ENCODE data around the gene SCUBE2. TPM values are rescaled to one million over a fixed set of nuclear protein-coding genes. Genes with fewer than 3 reads are reported as not detected.

SCUBE2 gene
- total RNA-seq (10 to 100 TPM in 3 of 4 donors, 1 to 10 TPM in 1; 7.5 to 22.9 (median 14.2) TPM), polyA plus RNA-seq (1 to 10 TPM; 2.3 to 6.0 (median 3.4) TPM)

- Histone ChIP-seq H3K27me3 (peaks cover 0 to 13% (median 5%) of the 10 kb centered on the region in 3 donors), H3K4me3 (peak within 1 kb of the TSS; percentile 19 to 68 (median 56)), H3K36me3 (no peaks in the 10 kb centered on the region), H3K9me3 (no peaks in the 10 kb centered on the region), H3K4me1 (peaks cover 0 to 16% (median 13%) of the 10 kb centered on the region in 4 donors), H3K27ac (peak within 1 kb of the TSS in 3 of 4 donors; percentile 10 to 57 (median 54))
- intact Hi-C loops (cut with DNase I), result loop anchor here (5.0 kb wide), 1 partner anchor 74 kb away; no protein-coding TSS in a partner anchor
- WGBS, 2 donors, result 2 to 6% methylated on average over 113 of the region's 113 CpGs
- DNase-seq, result no peak
- TF ChIP-seq, protein P1, sequence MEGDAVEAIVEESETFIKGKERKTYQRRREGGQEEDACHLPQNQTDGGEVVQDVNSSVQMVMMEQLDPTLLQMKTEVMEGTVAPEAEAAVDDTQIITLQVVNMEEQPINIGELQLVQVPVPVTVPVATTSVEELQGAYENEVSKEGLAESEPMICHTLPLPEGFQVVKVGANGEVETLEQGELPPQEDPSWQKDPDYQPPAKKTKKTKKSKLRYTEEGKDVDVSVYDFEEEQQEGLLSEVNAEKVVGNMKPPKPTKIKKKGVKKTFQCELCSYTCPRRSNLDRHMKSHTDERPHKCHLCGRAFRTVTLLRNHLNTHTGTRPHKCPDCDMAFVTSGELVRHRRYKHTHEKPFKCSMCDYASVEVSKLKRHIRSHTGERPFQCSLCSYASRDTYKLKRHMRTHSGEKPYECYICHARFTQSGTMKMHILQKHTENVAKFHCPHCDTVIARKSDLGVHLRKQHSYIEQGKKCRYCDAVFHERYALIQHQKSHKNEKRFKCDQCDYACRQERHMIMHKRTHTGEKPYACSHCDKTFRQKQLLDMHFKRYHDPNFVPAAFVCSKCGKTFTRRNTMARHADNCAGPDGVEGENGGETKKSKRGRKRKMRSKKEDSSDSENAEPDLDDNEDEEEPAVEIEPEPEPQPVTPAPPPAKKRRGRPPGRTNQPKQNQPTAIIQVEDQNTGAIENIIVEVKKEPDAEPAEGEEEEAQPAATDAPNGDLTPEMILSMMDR (IDR thresholded peaks at IDR 0.05), result no peak
- TF ChIP-seq POLR2A (IDR thresholded peaks at IDR 0.05), result no peak
- TF ChIP-seq EP300 (IDR thresholded peaks at IDR 0.05), result no peak
- TF ChIP-seq POLR2AphosphoS5 (IDR thresholded peaks at IDR 0.05), result no peak
Measured at GRCh38 chr11:9091044-9091922, at the start of gene SCUBE2. SCUBE2 (minus strand) TSS chr11:9091599; CDS start chr11:9091528, 71 bp downstream.

DNA sequence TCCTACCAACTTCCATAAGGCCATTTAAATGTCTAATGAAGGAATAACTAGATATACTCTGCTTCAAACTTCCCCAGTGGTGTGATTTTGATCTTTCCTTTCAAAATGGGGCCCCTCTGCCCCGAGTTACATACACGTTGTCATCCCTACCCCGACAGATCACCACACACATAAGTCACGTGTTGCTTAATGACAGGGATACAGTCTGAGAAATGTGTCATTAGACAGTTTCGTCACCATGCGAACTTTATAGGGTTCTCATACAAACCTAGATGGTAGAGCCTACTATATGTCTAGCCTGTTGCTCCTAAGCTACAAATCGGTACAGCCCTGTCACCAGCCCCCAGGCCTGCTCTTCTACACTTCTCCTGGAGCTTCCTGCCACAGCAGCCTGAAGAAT, 49.8 kb upstream of the SCUBE2 start:
- Histone ChIP-seq H3K9me3 (no peaks in the 10 kb centered on the region), H3K27me3 (no peaks in the 10 kb centered on the region), H3K36me3 (peaks cover 27 to 82% (median 49%) of the 10 kb centered on the region in 4 donors), H3K4me1 (peaks cover 0 to 6% (median 1%) of the 10 kb centered on the region in 4 donors), H3K4me3 (no peak overlapping the region), H3K27ac (no peak overlapping the region)
- no peak for TF ChIP-seq EP300 (IDR thresholded peaks at IDR 0.05)
- TF ChIP-seq, protein P1 (IDR thresholded peaks at IDR 0.05), result no peak
- no peak for TF ChIP-seq POLR2AphosphoS5 (IDR thresholded peaks at IDR 0.05)
- TF ChIP-seq POLR2A (IDR thresholded peaks at IDR 0.05), result no peak
- intact Hi-C loops (cut with DNase I), result no loop called here
- no peak for DNase-seq
- WGBS, 2 donors, result 96% methylated on average over 7 of the region's 7 CpGs

DNA sequence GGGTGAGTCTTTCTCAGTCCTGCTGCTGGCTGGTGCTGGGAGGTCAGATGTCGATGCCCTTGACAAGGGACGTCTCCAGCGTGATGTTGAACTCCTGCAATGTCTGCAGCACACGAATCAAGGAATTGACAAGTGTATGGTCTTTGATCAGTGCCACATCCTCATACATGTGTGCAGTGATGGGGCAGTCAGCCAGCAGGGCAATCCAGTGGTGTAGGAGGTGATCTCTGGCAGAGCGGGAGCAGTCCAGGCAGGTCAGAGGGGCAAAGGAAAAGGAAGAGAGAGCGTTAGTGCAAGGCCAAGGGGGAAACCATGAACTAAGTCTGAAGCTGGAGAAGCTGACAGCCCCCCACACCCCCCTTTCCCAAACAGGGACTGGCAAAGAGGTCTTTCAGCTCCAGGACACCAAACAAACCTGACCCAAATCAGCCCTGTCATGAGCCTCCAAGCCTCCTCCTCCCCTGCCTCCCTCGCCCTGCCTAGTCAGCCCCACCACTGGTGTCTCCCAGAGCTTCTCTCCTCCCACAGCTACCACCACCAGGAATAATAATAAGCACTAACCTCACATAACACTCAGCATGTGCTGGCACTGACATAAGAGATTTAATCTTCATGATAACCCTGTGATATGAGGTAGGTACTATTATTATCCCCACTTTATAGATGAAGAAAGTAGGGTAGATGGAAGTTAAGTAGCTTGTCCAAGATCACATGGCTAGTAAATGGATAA, 48.4 kb upstream of the SCUBE2 start:
- Histone ChIP-seq H3K36me3 (peaks cover 24 to 68% (median 36%) of the 10 kb centered on the region in 4 donors), H3K4me3 (no peak overlapping the region), H3K9me3 (no peaks in the 10 kb centered on the region), H3K27me3 (no peaks in the 10 kb centered on the region), H3K27ac (peak overlapping the region in 3 of 4 donors; percentile 45 to 54 (median 54)), H3K4me1 (peaks cover 0 to 6% (median 1%) of the 10 kb centered on the region in 4 donors)
- intact Hi-C loops (cut with DNase I), result loop anchor here (5.0 kb wide), 1 partner anchor 172 kb away; no protein-coding TSS in a partner anchor
- DNase-seq, result no peak
- TF ChIP-seq POLR2AphosphoS5 (IDR thresholded peaks at IDR 0.05) (no peak), POLR2A (IDR thresholded peaks at IDR 0.05) (no peak), EP300 (IDR thresholded peaks at IDR 0.05) (no peak)
- TF ChIP-seq, protein P1 (IDR thresholded peaks at IDR 0.05), result no peak
- 78 to 83% methylated on average over 7 of the region's 7 CpGs for WGBS, 2 donors

DNA sequence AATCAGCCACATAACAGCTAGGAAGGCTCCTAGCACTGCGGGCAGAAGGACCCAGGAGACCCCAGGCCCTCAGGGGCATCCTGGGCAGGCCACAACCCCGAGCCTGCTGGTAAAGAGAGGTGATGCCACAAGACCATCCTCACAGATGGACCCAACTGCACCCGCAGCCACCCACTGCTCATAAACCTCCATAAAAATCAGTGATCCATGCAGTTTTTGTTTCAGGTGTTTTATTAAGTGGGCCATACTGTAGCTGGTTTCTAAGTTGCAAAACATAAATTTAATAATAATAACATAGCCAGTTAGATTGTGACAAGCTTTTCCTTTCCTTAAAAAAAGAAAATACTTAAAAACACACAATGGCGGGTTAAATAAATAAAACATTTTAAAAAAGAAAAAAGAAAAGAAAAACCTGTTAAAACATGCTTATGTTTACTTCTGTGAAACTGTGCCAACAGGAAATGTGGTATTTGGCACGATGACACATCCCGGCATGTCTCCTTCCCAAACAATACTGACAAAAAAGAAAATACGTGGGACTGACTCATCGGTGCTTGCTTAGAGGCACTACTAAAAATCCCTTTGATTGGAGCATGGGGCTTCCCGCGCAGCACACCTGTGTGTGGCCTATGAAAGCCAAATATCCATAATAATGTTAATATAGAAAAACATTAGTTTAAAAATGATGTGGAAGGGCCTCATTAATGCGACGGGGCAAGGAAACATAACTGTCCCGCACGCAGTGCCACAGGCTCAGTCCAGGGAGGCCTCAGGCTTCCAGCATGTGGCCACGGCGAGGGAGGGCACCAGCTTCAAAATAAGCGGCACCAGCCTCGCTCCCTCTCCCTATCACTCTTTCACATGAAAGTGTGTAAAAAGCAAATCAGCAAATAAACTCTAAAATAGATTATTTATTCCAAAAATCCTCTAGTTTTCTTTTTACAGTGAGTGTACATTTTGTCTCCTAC, 47.5 kb upstream of the SCUBE2 start:
- H3K36me3 ChIP-seq, result peaks cover 15 to 59% (median 28%) of the 10 kb centered on the region in 4 donors
- DNase-seq, result no peak

More for the DNA sequence above, 47.5 kb upstream of the SCUBE2 start:
- TF ChIP-seq, protein P1 (IDR thresholded peaks at IDR 0.05), result no peak
- no peak for TF ChIP-seq EP300 (IDR thresholded peaks at IDR 0.05)
- no peak for TF ChIP-seq POLR2A (IDR thresholded peaks at IDR 0.05)
- peak in 1 of 4 donors; percentile 49 for TF ChIP-seq POLR2AphosphoS5 (IDR thresholded peaks at IDR 0.05)
- Histone ChIP-seq H3K9me3 (no peaks in the 10 kb centered on the region), H3K4me1 (peaks cover 0 to 6% (median 1%) of the 10 kb centered on the region in 4 donors), H3K4me3 (no peak overlapping the region), H3K27ac (peak overlapping the region in 3 of 4 donors; percentile 45 to 54 (median 54)), H3K27me3 (no peaks in the 10 kb centered on the region)
- WGBS, 2 donors, result 40 to 61% methylated on average over 18 of the region's 18 CpGs
- intact Hi-C loops (cut with DNase I), result loop anchor here (5.0 kb wide), 1 partner anchor 172 kb away; no protein-coding TSS in a partner anchor

All from sigmoid colon (tissue), 7 donors.